ENCODE measurements around the gene BLVRA.
"Not testable (repeated sequence)": the region's sequence is repeated elsewhere in the genome, so short reads cannot be mapped to it uniquely, and the experiment has no call there.

DNA sequence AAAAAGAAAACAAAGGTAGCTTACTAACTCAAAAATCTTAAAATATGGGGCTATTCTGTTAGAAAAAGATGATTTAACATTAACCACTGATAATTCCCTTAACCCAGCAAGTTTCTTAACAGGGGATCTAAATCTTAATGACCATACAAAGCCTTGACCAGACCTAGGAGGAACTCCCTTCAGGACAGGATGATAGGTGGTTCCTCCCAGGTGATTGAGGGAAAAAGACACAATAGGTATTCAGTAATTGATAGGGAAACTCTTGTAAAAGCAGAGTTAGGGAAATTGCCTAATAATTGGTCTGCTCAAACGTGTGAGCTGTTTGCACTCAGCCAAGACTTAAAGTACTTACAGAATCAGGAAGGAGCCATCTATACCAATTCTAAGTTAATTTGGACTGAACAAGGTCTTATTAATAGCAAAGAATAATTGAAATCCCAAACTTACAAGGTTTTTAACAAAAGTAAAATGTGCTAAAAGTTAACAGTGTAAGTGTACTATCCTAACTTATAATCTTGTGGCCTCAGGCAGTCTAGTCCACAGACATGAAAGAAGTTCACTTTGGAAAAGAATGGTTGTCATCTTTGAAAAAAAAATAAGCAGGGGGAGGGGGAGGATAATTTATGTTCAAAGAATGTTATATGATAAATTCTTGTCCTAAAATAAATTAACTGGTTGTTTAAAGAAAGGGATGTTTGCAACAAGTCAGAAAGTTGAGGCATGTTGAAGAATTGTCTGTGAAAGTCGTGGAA, 57.7 kb downstream of the BLVRA start:
- TF ChIP-seq, protein P1, sequence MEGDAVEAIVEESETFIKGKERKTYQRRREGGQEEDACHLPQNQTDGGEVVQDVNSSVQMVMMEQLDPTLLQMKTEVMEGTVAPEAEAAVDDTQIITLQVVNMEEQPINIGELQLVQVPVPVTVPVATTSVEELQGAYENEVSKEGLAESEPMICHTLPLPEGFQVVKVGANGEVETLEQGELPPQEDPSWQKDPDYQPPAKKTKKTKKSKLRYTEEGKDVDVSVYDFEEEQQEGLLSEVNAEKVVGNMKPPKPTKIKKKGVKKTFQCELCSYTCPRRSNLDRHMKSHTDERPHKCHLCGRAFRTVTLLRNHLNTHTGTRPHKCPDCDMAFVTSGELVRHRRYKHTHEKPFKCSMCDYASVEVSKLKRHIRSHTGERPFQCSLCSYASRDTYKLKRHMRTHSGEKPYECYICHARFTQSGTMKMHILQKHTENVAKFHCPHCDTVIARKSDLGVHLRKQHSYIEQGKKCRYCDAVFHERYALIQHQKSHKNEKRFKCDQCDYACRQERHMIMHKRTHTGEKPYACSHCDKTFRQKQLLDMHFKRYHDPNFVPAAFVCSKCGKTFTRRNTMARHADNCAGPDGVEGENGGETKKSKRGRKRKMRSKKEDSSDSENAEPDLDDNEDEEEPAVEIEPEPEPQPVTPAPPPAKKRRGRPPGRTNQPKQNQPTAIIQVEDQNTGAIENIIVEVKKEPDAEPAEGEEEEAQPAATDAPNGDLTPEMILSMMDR (IDR thresholded peaks at IDR 0.05; ENCODE audit: low read length): not testable (repeated sequence)
- not testable (repeated sequence) for TF ChIP-seq EZH2 (optimal IDR thresholded peaks at IDR 0.05; ENCODE audit: low read depth, low read length); EZH2phosphoT487 (IDR thresholded peaks at IDR 0.05; ENCODE audit: low read length)
